WI38 (cell line): ENCODE measurements around the gene CACNA1G.

Experiments used
- H3K4me3 ChIP-seq: 2 replicates; pipeline ENCODE4 v1.5.1; 2011; ENCODE audit warnings: low read depth, mild to moderate bottlenecking, control low read depth, low read length
- CTCF ChIP-seq: IDR thresholded peaks from 2 replicates; pipeline ENCODE4 v1.5.1; 2012; ENCODE audit warnings: low read depth, mild to moderate bottlenecking, control low read depth, low read length

Gene CACNA1G

GRCh38 chr17:50517504-50518383 lies 42.8 kb upstream of the CACNA1G start:
- H3K4me3 ChIP-seq, result no peak overlapping the region

GRCh38 chr17:50518384-50519023 lies 42.0 kb upstream of the CACNA1G start:
- H3K4me3 ChIP-seq, result no peak overlapping the region
- TF ChIP-seq CTCF, result no peak

More at GRCh38 chr17:50517504-50518383, 42.8 kb upstream of the CACNA1G start:
- no peak for TF ChIP-seq CTCF

- no peak overlapping the region for H3K4me3 ChIP-seq
- TF ChIP-seq CTCF, result no peak
Measured at GRCh38 chr17:50519141-50519834, 41.2 kb upstream of the CACNA1G start.

- no peak for TF ChIP-seq CTCF
- no peak overlapping the region for H3K4me3 ChIP-seq
Measured at GRCh38 chr17:50520483-50520882, 40.0 kb upstream of the CACNA1G start.

GRCh38 chr17:50521514-50521913 lies 39.0 kb upstream of the CACNA1G start:
- no peak for TF ChIP-seq CTCF
- no peak overlapping the region for H3K4me3 ChIP-seq

- TF ChIP-seq CTCF, result no peak
- no peak overlapping the region for H3K4me3 ChIP-seq
Measured at GRCh38 chr17:50522766-50523165, 37.7 kb upstream of the CACNA1G start.
